Activated CD4-positive, alpha-beta T cell treated with anti-CD3 and anti-CD28 coated beads for 4 hours (primary cell): ENCODE results near the gene GNB1L.
"Not testable (repeated sequence)": the region's sequence is repeated elsewhere in the genome, so short reads cannot be mapped to it uniquely, and the experiment has no call there.

ENCODE experiments used
- DNase-seq, 2 donors: peaks; one replicate each; pipeline ENCODE4 v3.0.0-alpha.2; 2020

GNB1L gene

GRCh38 chr22:19791894-19792293, 62.8 kb downstream of the GNB1L start:
- DNase-seq: no peak

GRCh38 chr22:19791243-19791642, 63.4 kb downstream of the GNB1L start:
- no peak for DNase-seq

GRCh38 chr22:19789828-19790227, 64.8 kb downstream of the GNB1L start:
- no peak for DNase-seq

- no peak for DNase-seq
These were observed 65.3 kb downstream of the GNB1L start for GRCh38 chr22:19789406-19789805.

- no peak for DNase-seq
These were observed 65.9 kb downstream of the GNB1L start for GRCh38 chr22:19788661-19789225.

GRCh38 chr22:19787849-19788141, 66.9 kb downstream of the GNB1L start:
- DNase-seq: no peak

- DNase-seq: no peak
These were observed 67.5 kb downstream of the GNB1L start for GRCh38 chr22:19786959-19787848.

- no peak for DNase-seq
These were observed 68.4 kb downstream of the GNB1L start for GRCh38 chr22:19786264-19786585.

- DNase-seq: no peak
These were observed 69.0 kb downstream of the GNB1L start for GRCh38 chr22:19785461-19786263.

- no peak for DNase-seq
These were observed 70.1 kb downstream of the GNB1L start for GRCh38 chr22:19784384-19785175.

- no peak for DNase-seq
These were observed 70.9 kb downstream of the GNB1L start for GRCh38 chr22:19783586-19784383.

- DNase-seq: no peak
These were observed 72.1 kb downstream of the GNB1L start for GRCh38 chr22:19782533-19782932.

- no peak for DNase-seq
These were observed 74.9 kb downstream of the GNB1L start for GRCh38 chr22:19779685-19780268.

- no peak for DNase-seq
These were observed 75.7 kb downstream of the GNB1L start for GRCh38 chr22:19779011-19779421.

GRCh38 chr22:19777192-19777591, 77.5 kb downstream of the GNB1L start:
- DNase-seq: not testable (repeated sequence)

- DNase-seq: no peak
These were observed 78.1 kb downstream of the GNB1L start for GRCh38 chr22:19776433-19777031.

GRCh38 chr22:19775496-19776325, 79.0 kb downstream of the GNB1L start:
- DNase-seq: no peak

- no peak for DNase-seq
These were observed 80.0 kb downstream of the GNB1L start for GRCh38 chr22:19774628-19775027.

- no peak for DNase-seq
These were observed 81.1 kb downstream of the GNB1L start for GRCh38 chr22:19773470-19774040.
